T-cell (primary cell): ENCODE data around the gene GNAT1. TPM values are rescaled to one million over a fixed set of nuclear protein-coding genes. Genes with fewer than 3 reads are reported as not detected.
"Not testable (repeated sequence)": the region's sequence is repeated elsewhere in the genome, so short reads cannot be mapped to it uniquely, and the experiment has no call there.

Experiments
- ATAC-seq, 4 experiments: fragments of 200-7000 bp in 3 of 4; fragments of 150-1000 bp in 1 of 4; cut with Tn5 transposase; replicated peaks in 1 of 4; 1 replicate in 3 of 4; 2 replicates in 1 of 4; pipeline ENCODE4 v1.10.0; 2021; ENCODE audit warnings: moderate library complexity in 3 of 4, mild to moderate bottlenecking in 2 of 4, moderate number of reproducible peaks in 1 of 4
- CTCF ChIA-PET, 2 donors: fragments of 300-600 bp; sonication (Branson Sonifier 250); formaldehyde crosslinking; loops; one replicate each; lab custom pipeline; 2022; ENCODE audit warnings: antibody characterized with exemption in 2 of 2; lab: Charles Lee
- POLR2A ChIA-PET, 2 donors: fragments of 300-600 bp; sonication (Branson Sonifier 250); formaldehyde crosslinking; loops; one replicate each; lab custom pipeline; 2022; ENCODE audit warnings: antibody characterized with exemption in 2 of 2; lab: Charles Lee
- DNase-seq, 35 experiments: peaks; one replicate each; pipeline versions ENCODE4 v3.0.0 to v3.0.0-alpha.2; 2013 to 2023
- H3K27ac ChIP-seq: one replicate; pipeline ENCODE4 v1.5.1; 2013; ENCODE audit warnings: low read length
- H3K27me3 ChIP-seq, 2 experiments: replicated peaks in 1 of 2; 1 replicate in 1 of 2; 2 replicates in 1 of 2; pipeline versions ENCODE4 v1.6.1 to v1.7.0; 2013; ENCODE audit warnings: low read length in 1 of 2, mixed read lengths in 1 of 2; ENCODE audit not compliant: control insufficient read depth in 2 of 2, insufficient read depth in 2 of 2; ENCODE audit errors: extremely low read depth in 1 of 2
- H3K36me3 ChIP-seq, 2 donors: 1 replicate in 1 of 2; 2 replicates in 1 of 2; pipeline versions ENCODE4 v1.6.1 to v1.7.0; 2013; ENCODE audit warnings: low read length in 1 of 2; ENCODE audit not compliant: control insufficient read depth in 2 of 2, insufficient read depth in 1 of 2; ENCODE audit errors: extremely low read depth in 1 of 2
- H3K4me1 ChIP-seq, 2 experiments: 1 replicate in 1 of 2; 2 replicates in 1 of 2; pipeline versions ENCODE4 v1.6.1 to v1.7.0; 2013; ENCODE audit warnings: low read length in 2 of 2, mixed read lengths in 1 of 2; ENCODE audit not compliant: insufficient read depth in 2 of 2, control insufficient read depth in 1 of 2; ENCODE audit errors: extremely low read depth in 1 of 2
- H3K4me3 ChIP-seq, 2 donors: 1 replicate in 1 of 2; 2 replicates in 1 of 2; pipeline versions ENCODE4 v1.5.1 to v1.7.0; 2013; ENCODE audit warnings: mild to moderate bottlenecking in 2 of 2, low read length in 1 of 2, moderate library complexity in 1 of 2; ENCODE audit not compliant: control insufficient read depth in 1 of 2; ENCODE audit errors: extremely low read depth in 1 of 2
- H3K9me3 ChIP-seq: 2 replicates; pipeline ENCODE4 v1.7.0; 2013
- H3K27ac Mint-ChIP-seq, 2 donors: one replicate each; pipeline ENCODE4 v1.8.0; 2020 to 2021; ENCODE audit warnings: mild to moderate bottlenecking in 2 of 2, mixed read lengths in 2 of 2
- H3K27me3 Mint-ChIP-seq, 2 donors: one replicate each; pipeline ENCODE4 v1.8.0; 2021 to 2022; ENCODE audit warnings: mixed read lengths in 2 of 2
- H3K36me3 Mint-ChIP-seq: one replicate; pipeline ENCODE4 v1.8.0; 2021; ENCODE audit warnings: mixed read lengths
- H3K4me1 Mint-ChIP-seq, 3 donors: one replicate each; pipeline ENCODE4 v1.8.0; 2020 to 2022; ENCODE audit warnings: mixed read lengths in 3 of 3, mild to moderate bottlenecking in 1 of 3
- H3K4me3 Mint-ChIP-seq, 3 donors: one replicate each; pipeline ENCODE4 v1.8.0; 2020 to 2022; ENCODE audit warnings: mild to moderate bottlenecking in 3 of 3, mixed read lengths in 3 of 3, moderate library complexity in 3 of 3
- H3K9me3 Mint-ChIP-seq, 3 donors: one replicate each; pipeline ENCODE4 v1.8.0; 2020 to 2022; ENCODE audit warnings: mixed read lengths in 3 of 3
- WGBS: methylation state at CpG from one replicate; pipeline ENCODE4 v1.1.5; 2013; ENCODE audit warnings: missing lambda C conversion rate; ENCODE audit not compliant: insufficient coverage; 5-methylcytosine and 5-hydroxymethylcytosine counted together
- total RNA-seq, 35 experiments: library from RNA in 6 of 35; stranded (reverse) in 6 of 35; fragments of 120-200 nt in 1 of 35; gene quantifications; one replicate each; pipeline versions ENCODE4 v1.2.1 to v1.2.4 and lab custom pipeline; 2013 to 2026

The GNAT1 gene
- total RNA-seq, 5 donors from 2014 or later (not counting 1 experiment from before 2014, with no cell fraction given), result 0.28 TPM; not detected in 4

GRCh38 chr3:50226888-50227389 lies 35.5 kb downstream of the GNAT1 start:
- peak overlapping the region; percentile 67 to 73 for H3K4me3 ChIP-seq
- Mint-ChIP-seq H3K27me3 (peaks cover 0 to 3% of the 10 kb centered on the region in 2 donors), H3K27ac (peak overlapping the region; percentile 76 to 86), H3K4me1 (peaks cover 19 to 27% (median 26%) of the 10 kb centered on the region in 3 donors), H3K9me3 (no peaks in the 10 kb centered on the region), H3K36me3 (no peaks in the 10 kb centered on the region), H3K4me3 (peak overlapping the region; percentile 89 to 93 (median 92))
- no peaks in the 10 kb centered on the region for H3K9me3 ChIP-seq
- H3K27ac ChIP-seq, result peak overlapping the region; percentile 55
- H3K36me3 ChIP-seq, result no peaks in the 10 kb centered on the region
- ATAC-seq (peak; percentile 17 to 29 (median 26)), DNase-seq (peak in 13 of 35 experiments; percentile 17 to 68 (median 32))
- ChIA-PET POLR2A (interaction anchor here in 1 of 2 donors (1.8 kb wide), 1 partner anchor 20 kb away, joined by 4 read pairs; no protein-coding TSS in a partner anchor), CTCF (interaction anchor here (0.7 to 5.5 kb wide), 16 partner anchors 9 to 1993 kb away, joined by 3 to 60 read pairs (median 4); partner anchors contain the start of genes HYAL2 (in 1 of the 2), HYAL3 (in 1 of the 2) and NAA80 (in 1 of the 2))
- WGBS, result 0% methylated on average over 30 of the region's 40 CpGs
- H3K27me3 ChIP-seq, result peaks cover 0 to 6% of the 10 kb centered on the region in 2 experiments
- H3K4me1 ChIP-seq, result peaks cover 0 to 32% of the 10 kb centered on the region in 2 experiments

- Histone ChIP-seq H3K36me3 (no peaks in the 10 kb centered on the region), H3K4me1 (peaks cover 0 to 32% of the 10 kb centered on the region in 2 experiments), H3K9me3 (no peaks in the 10 kb centered on the region), H3K27me3 (peaks cover 0 to 6% of the 10 kb centered on the region in 2 experiments), H3K4me3 (peak overlapping the region; percentile 67 to 95), H3K27ac (peak overlapping the region; percentile 55)
- under 1% methylated on average over 43 of the region's 51 CpGs for WGBS
- Mint-ChIP-seq H3K27ac (peak overlapping the region; percentile 84 to 88), H3K4me1 (peaks cover 19 to 29% (median 27%) of the 10 kb centered on the region in 3 donors), H3K4me3 (peak overlapping the region; percentile 89 to 93 (median 92)), H3K36me3 (no peaks in the 10 kb centered on the region), H3K9me3 (no peaks in the 10 kb centered on the region), H3K27me3 (peaks cover 0 to 3% of the 10 kb centered on the region in 2 donors)
- CTCF ChIA-PET, result interaction anchor here (0.6 to 5.5 kb wide), 12 partner anchors 16 to 101 kb away, joined by 3 to 60 read pairs (median 4); partner anchors contain the start of genes HYAL3 (in 1 of the 2) and NAA80 (in 1 of the 2)
- ATAC-seq, result peak; percentile 85 to 87 (median 87)
- DNase-seq, result peak; percentile 79 to 95 (median 87)
- POLR2A ChIA-PET, result interaction anchor here in 1 of 2 donors (0.8 to 1.8 kb wide), 2 partner anchors 13 to 19 kb away, joined by 3 to 4 read pairs; no protein-coding TSS in a partner anchor
These were observed 36.2 kb downstream of the GNAT1 start for GRCh38 chr3:50227390-50228183.

GRCh38 chr3:50228184-50228763 lies 36.9 kb downstream of the GNAT1 start:
- H3K36me3 ChIP-seq, result not testable (repeated sequence)
- Histone ChIP-seq H3K4me1 (peaks cover 0 to 32% of the 10 kb centered on the region in 2 experiments), H3K4me3 (peak overlapping the region; percentile 67 to 95)

GRCh38 chr3:50229490-50229889 lies 38.1 kb downstream of the GNAT1 start:
- Mint-ChIP-seq H3K4me3 (peak overlapping the region in 2 of 3 donors; percentile 17 to 49), H3K27ac (peak overlapping the region; percentile 10 to 46), H3K9me3 (no peaks in the 10 kb centered on the region), H3K27me3 (no peaks in the 10 kb centered on the region), H3K4me1 (peaks cover 21 to 33% (median 29%) of the 10 kb centered on the region in 3 donors), H3K36me3 (no peaks in the 10 kb centered on the region)
- no peak for DNase-seq
- H3K4me3 ChIP-seq, result no peak overlapping the region
- peaks cover 0 to 32% of the 10 kb centered on the region in 2 experiments for H3K4me1 ChIP-seq
- 100% methylated on average over 2 of the region's 3 CpGs for WGBS
- no peak overlapping the region for H3K27ac ChIP-seq
- no peak for ATAC-seq
- H3K9me3 ChIP-seq, result no peaks in the 10 kb centered on the region
- ChIA-PET POLR2A (interaction anchor here in 1 of 2 donors (0.6 kb wide), 1 partner anchor 26 kb away, joined by 8 read pairs; no protein-coding TSS in a partner anchor), CTCF (interaction anchor here in 1 of 2 donors (0.6 to 5.5 kb wide), 3 partner anchors 10 to 17 kb away, joined by 3 to 60 read pairs (median 5); no protein-coding TSS in a partner anchor)
- peaks cover 0 to 6% of the 10 kb centered on the region in 2 experiments for H3K27me3 ChIP-seq
- H3K36me3 ChIP-seq, result no peaks in the 10 kb centered on the region

More at GRCh38 chr3:50228184-50228763, 36.9 kb downstream of the GNAT1 start:
- not testable (repeated sequence) for H3K9me3 ChIP-seq, H3K36me3 Mint-ChIP-seq, H3K27me3 Mint-ChIP-seq, H3K9me3 Mint-ChIP-seq, H3K27me3 ChIP-seq, H3K27ac ChIP-seq, DNase-seq, ATAC-seq
- Mint-ChIP-seq H3K4me3 (peak overlapping the region; percentile 89 to 93 (median 91)), H3K4me1 (peaks cover 19 to 33% (median 27%) of the 10 kb centered on the region in 3 donors), H3K27ac (peak overlapping the region; percentile 84 to 88)
- ChIA-PET POLR2A (interaction anchor here in 1 of 2 donors (0.8 to 1.8 kb wide), 2 partner anchors 12 to 19 kb away, joined by 3 to 4 read pairs; no protein-coding TSS in a partner anchor), CTCF (interaction anchor here (0.6 to 5.5 kb wide), 6 partner anchors 15 to 100 kb away, joined by 3 to 60 read pairs (median 4); no protein-coding TSS in a partner anchor)
- WGBS, result 63% methylated on average over 15 of the region's 15 CpGs

GRCh38 chr3:50230104-50230793 lies 38.8 kb downstream of the GNAT1 start:
- ChIA-PET POLR2A (no interaction called here), CTCF (interaction anchor here in 1 of 2 donors (1.3 to 1.7 kb wide), 2 partner anchors 13 to 16 kb away, joined by 4 to 5 read pairs; no protein-coding TSS in a partner anchor)
- 84% methylated on average over 7 of the region's 8 CpGs for WGBS
- Mint-ChIP-seq H3K9me3 (no peaks in the 10 kb centered on the region), H3K36me3 (no peaks in the 10 kb centered on the region), H3K4me3 (no peak overlapping the region), H3K27me3 (no peaks in the 10 kb centered on the region), H3K4me1 (peaks cover 21 to 34% (median 32%) of the 10 kb centered on the region in 3 donors), H3K27ac (no peak overlapping the region)
- Histone ChIP-seq H3K36me3 (no peaks in the 10 kb centered on the region), H3K27me3 (peaks cover 0 to 6% of the 10 kb centered on the region in 2 experiments), H3K27ac (no peak overlapping the region), H3K4me1 (peaks cover 2 to 40% of the 10 kb centered on the region in 2 experiments), H3K9me3 (no peaks in the 10 kb centered on the region), H3K4me3 (no peak overlapping the region)
- no peak for ATAC-seq
- no peak for DNase-seq
